CD4-positive, alpha-beta T cell (primary cell): ENCODE results near the gene SRPK2. TPM values are rescaled to one million over a fixed set of nuclear protein-coding genes. Genes with fewer than 3 reads are reported as not detected.

Source experiments
- ATAC-seq: fragments of 200-7000 bp; cut with Tn5 transposase; one replicate; pipeline ENCODE4 v1.10.0; 2022; ENCODE audit warnings: mild to moderate bottlenecking; ENCODE audit not compliant: poor library complexity
- CTCF ChIA-PET: fragments of 350-600 bp; sonication (Branson Sonifier 250); formaldehyde crosslinking; loops from one replicate; lab custom pipeline; 2021; ENCODE audit warnings: antibody characterized with exemption, inconsistent platforms; lab: Charles Lee
- POLR2A ChIA-PET: fragments of 350-600 bp; sonication (Branson Sonifier 250); formaldehyde crosslinking; loops from one replicate; lab custom pipeline; 2021; ENCODE audit warnings: antibody characterized with exemption, inconsistent platforms; lab: Charles Lee
- DNase-seq, 14 experiments: peaks; one replicate each; pipeline ENCODE4 v3.0.0-alpha.2; 2013 to 2020; ENCODE audit warnings: mixed read lengths in 2 of 14
- H3K27ac ChIP-seq, 2 donors: one replicate each; pipeline versions ENCODE4 v1.5.1 to v1.7.0; 2013; ENCODE audit warnings: low read length in 2 of 2, low read depth in 1 of 2, mild to moderate bottlenecking in 1 of 2
- H3K27me3 ChIP-seq, 2 experiments: 1 replicate in 1 of 2; 2 replicates in 1 of 2; pipeline versions ENCODE4 v1.6.1 to v1.7.0; 2013; ENCODE audit warnings: low read length in 2 of 2, control low read depth in 1 of 2, mild to moderate bottlenecking in 1 of 2, moderate library complexity in 1 of 2; ENCODE audit not compliant: insufficient read depth in 2 of 2, control insufficient read depth in 1 of 2
- H3K36me3 ChIP-seq: one replicate; pipeline ENCODE4 v1.6.1; 2013; ENCODE audit warnings: low read length, control low read depth; ENCODE audit not compliant: insufficient read depth
- H3K4me1 ChIP-seq: one replicate; pipeline ENCODE4 v1.6.1; 2013; ENCODE audit warnings: low read length, control low read depth; ENCODE audit not compliant: insufficient read depth
- H3K4me3 ChIP-seq: one replicate; pipeline ENCODE4 v1.5.1; 2013; ENCODE audit warnings: mild to moderate bottlenecking, low read length, moderate library complexity
- H3K9me3 ChIP-seq, 2 experiments: 1 replicate in 1 of 2; 2 replicates in 1 of 2; pipeline versions ENCODE4 v1.6.1 to v1.7.0; 2013; ENCODE audit warnings: low read length in 2 of 2, mild to moderate bottlenecking in 2 of 2, control low read depth in 1 of 2, moderate library complexity in 1 of 2; ENCODE audit not compliant: control insufficient read depth in 1 of 2, insufficient read depth in 1 of 2
- H3K27ac Mint-ChIP-seq: one replicate; pipeline ENCODE4 v1.8.0; 2020; ENCODE audit warnings: mixed read lengths
- H3K27me3 Mint-ChIP-seq: one replicate; pipeline ENCODE4 v1.8.0; 2021; ENCODE audit warnings: mixed read lengths
- H3K36me3 Mint-ChIP-seq: one replicate; pipeline ENCODE4 v1.8.0; 2021; ENCODE audit warnings: low read depth, mixed read lengths
- H3K4me1 Mint-ChIP-seq: one replicate; pipeline ENCODE4 v1.8.0; 2021; ENCODE audit warnings: low read depth, mixed read lengths
- H3K4me3 Mint-ChIP-seq: one replicate; pipeline ENCODE4 v1.8.0; 2020; ENCODE audit warnings: mild to moderate bottlenecking, mixed read lengths
- H3K9me3 Mint-ChIP-seq: one replicate; pipeline ENCODE4 v1.8.0; 2020; ENCODE audit warnings: mixed read lengths
- intact Hi-C, 2 experiments: fragments of 100-400 bp; cut with DNase I in 1 of 2; cut with micrococcal nuclease in 1 of 2; formaldehyde crosslinking; loops; one replicate each; pipeline versions ENCODE4 v1.15.1 to v1.9.0; 2023 to 2025; cut with DNase I, micrococcal nuclease
- total RNA-seq, 174 experiments: library from RNA in 2 of 174; stranded (reverse) in 2 of 174; gene quantifications; one replicate each; pipeline ENCODE4 v1.2.3 and lab custom pipeline; 2021 to 2026
- TF ChIP-seq, protein P1 (sequence below): fragments of 200-600 bp; IDR thresholded peaks from one replicate; pipeline ENCODE4 v1.8.0; 2022; ENCODE audit warnings: antibody characterized with exemption, mild to moderate bottlenecking

SRPK2 gene
- total RNA-seq, 2 experiments from 2014 or later = 39.9 to 40.9 TPM

GRCh38 chr7:105315357-105315756, 73.4 kb downstream of the SRPK2 start:
- H3K9me3 ChIP-seq = no peaks in the 10 kb centered on the region
- H3K4me3 ChIP-seq = no peak overlapping the region
- Mint-ChIP-seq H3K27ac (no peak overlapping the region), H3K9me3 (no peaks in the 10 kb centered on the region), H3K4me3 (no peak overlapping the region), H3K27me3 (no peaks in the 10 kb centered on the region), H3K36me3 (no peaks in the 10 kb centered on the region), H3K4me1 (peaks cover 62% of the 10 kb centered on the region)
- POLR2A ChIA-PET = no interaction called here
- H3K4me1 ChIP-seq = peaks cover 3% of the 10 kb centered on the region
- ATAC-seq (no peak), DNase-seq (no peak)
- H3K27ac ChIP-seq = no peak overlapping the region
- H3K27me3 ChIP-seq = no peaks in the 10 kb centered on the region
- no peaks in the 10 kb centered on the region for H3K36me3 ChIP-seq
- TF ChIP-seq, protein P1, sequence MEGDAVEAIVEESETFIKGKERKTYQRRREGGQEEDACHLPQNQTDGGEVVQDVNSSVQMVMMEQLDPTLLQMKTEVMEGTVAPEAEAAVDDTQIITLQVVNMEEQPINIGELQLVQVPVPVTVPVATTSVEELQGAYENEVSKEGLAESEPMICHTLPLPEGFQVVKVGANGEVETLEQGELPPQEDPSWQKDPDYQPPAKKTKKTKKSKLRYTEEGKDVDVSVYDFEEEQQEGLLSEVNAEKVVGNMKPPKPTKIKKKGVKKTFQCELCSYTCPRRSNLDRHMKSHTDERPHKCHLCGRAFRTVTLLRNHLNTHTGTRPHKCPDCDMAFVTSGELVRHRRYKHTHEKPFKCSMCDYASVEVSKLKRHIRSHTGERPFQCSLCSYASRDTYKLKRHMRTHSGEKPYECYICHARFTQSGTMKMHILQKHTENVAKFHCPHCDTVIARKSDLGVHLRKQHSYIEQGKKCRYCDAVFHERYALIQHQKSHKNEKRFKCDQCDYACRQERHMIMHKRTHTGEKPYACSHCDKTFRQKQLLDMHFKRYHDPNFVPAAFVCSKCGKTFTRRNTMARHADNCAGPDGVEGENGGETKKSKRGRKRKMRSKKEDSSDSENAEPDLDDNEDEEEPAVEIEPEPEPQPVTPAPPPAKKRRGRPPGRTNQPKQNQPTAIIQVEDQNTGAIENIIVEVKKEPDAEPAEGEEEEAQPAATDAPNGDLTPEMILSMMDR = no peak
- intact Hi-C loops = no loop called here
- CTCF ChIA-PET = no interaction called here

DNA sequence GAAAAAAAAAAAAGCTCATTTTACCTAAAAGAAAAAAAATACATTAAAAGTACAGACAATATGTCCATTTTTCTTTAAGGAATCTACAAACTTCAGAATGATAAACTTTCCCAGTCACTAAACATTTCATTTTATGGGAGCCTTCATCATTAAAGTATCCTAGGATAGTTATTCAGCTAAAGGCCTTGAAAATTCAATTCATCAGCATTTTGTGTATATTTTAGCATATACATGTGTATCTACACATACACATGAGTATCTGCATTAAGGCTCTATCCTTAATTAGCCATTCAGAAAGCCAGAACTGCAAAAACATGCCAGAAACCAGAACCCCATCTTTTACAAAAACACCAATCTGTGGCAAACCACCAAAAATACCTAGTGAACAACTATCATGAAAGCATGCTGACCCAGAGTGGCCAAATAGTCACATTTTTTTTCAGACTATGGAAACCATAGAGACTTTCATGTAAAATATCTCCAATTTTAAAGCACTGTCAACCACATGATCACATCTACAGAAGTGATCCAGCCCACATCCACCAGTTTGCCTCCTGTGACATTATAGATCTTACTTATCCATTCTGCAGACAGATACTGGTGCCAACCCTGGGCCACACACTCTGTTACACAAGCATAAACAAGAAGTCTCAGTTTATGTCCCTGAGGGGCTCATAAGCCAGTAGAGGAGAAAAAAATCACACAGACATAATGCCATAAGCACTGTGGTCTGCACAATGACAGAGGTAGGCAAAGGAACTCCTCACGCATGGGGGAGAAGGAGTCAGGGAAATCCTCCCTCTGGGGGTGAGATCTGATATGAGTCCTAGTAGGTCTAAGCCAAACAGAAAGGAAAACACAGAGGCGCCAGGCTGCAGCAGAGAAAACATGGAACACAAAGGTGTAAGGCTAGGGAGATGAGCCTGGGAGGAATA, 79.2 kb downstream of the SRPK2 start:
- DNase-seq = peak in 1 of 14 experiments; percentile 19
- Histone ChIP-seq H3K4me1 (peaks cover 13% of the 10 kb centered on the region), H3K4me3 (no peak overlapping the region), H3K36me3 (no peaks in the 10 kb centered on the region), H3K9me3 (no peaks in the 10 kb centered on the region), H3K27me3 (no peaks in the 10 kb centered on the region), H3K27ac (no peak overlapping the region)
- ChIA-PET CTCF (no interaction called here), POLR2A (interaction anchor here (0.6 kb wide), 1 partner anchor 722 kb away, joined by 4 read pairs; no protein-coding TSS in a partner anchor)
- H3K9me3 Mint-ChIP-seq = no peaks in the 10 kb centered on the region
- H3K27me3 Mint-ChIP-seq = no peaks in the 10 kb centered on the region
- peaks cover 3% of the 10 kb centered on the region for H3K36me3 Mint-ChIP-seq
- peaks cover 64% of the 10 kb centered on the region for H3K4me1 Mint-ChIP-seq
- peak; percentile 58 for ATAC-seq
- intact Hi-C loops = no loop called here
- H3K4me3 Mint-ChIP-seq = peak overlapping the region; percentile 1
- peak overlapping the region; percentile 43 for H3K27ac Mint-ChIP-seq
- TF ChIP-seq, protein P1 = no peak

DNA sequence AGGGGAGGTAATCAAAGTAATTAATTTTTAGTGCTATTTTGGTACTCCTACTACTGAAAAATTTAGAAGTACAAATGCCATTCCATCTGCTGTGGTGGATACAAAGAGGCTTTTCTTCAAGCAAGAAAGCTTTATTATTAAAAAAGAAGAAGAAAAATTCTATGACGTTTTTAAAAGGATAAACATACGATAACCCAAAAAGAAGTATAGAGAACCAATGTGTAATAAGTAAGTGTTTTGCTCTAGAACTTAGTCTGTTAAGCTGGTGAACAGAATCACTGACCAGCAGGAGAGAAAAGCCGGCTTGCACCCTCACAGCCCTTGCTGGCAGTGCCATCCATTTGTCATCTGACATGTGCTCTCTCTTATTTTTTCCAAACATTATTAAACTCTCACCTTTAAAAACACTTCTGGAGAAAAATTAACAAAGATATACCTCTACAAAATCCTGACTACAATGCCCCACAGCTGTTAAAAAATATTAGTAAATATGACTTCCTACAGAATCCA, 81.5 kb downstream of the SRPK2 start:
- TF ChIP-seq, protein P1 = no peak
- Histone ChIP-seq H3K27me3 (no peaks in the 10 kb centered on the region), H3K27ac (no peak overlapping the region), H3K4me1 (peaks cover 13% of the 10 kb centered on the region), H3K4me3 (no peak overlapping the region), H3K9me3 (peaks cover 0 to 3% of the 10 kb centered on the region in 2 experiments), H3K36me3 (no peaks in the 10 kb centered on the region)
- DNase-seq = no peak
- Mint-ChIP-seq H3K27me3 (no peaks in the 10 kb centered on the region), H3K9me3 (no peaks in the 10 kb centered on the region), H3K27ac (no peak overlapping the region), H3K36me3 (peaks cover 13% of the 10 kb centered on the region), H3K4me3 (no peak overlapping the region), H3K4me1 (peaks cover 74% of the 10 kb centered on the region)
- ChIA-PET CTCF (interaction anchor here (0.7 kb wide), 1 partner anchor 39 kb away, joined by 3 read pairs; no protein-coding TSS in a partner anchor), POLR2A (interaction anchor here (0.7 to 1.2 kb wide), 2 partner anchors 10 to 38 kb away, joined by 3 to 4 read pairs; no protein-coding TSS in a partner anchor)
- no peak for ATAC-seq
- intact Hi-C loops = no loop called here
